GM12891 (cell line): ENCODE data around the gene SYNE3.

Source experiments
- POLR2A ChIP-seq: IDR thresholded peaks from 2 replicates; pipeline ENCODE4 v1.6.1; 2011; ENCODE audit warnings: low read depth, low read length, control low read depth
- POLR2AphosphoS5 ChIP-seq: IDR thresholded peaks from 2 replicates; pipeline ENCODE4 v1.6.1; 2011; ENCODE audit warnings: low read depth, low read length, control low read depth
- SPI1 ChIP-seq: IDR thresholded peaks from 2 replicates; pipeline ENCODE4 v1.6.1; 2011; ENCODE audit warnings: low read depth, low read length, control low read depth
- TAF1 ChIP-seq: IDR thresholded peaks from 2 replicates; pipeline ENCODE4 v1.6.1; 2011; ENCODE audit warnings: low read depth, low read length, control low read depth

DNA sequence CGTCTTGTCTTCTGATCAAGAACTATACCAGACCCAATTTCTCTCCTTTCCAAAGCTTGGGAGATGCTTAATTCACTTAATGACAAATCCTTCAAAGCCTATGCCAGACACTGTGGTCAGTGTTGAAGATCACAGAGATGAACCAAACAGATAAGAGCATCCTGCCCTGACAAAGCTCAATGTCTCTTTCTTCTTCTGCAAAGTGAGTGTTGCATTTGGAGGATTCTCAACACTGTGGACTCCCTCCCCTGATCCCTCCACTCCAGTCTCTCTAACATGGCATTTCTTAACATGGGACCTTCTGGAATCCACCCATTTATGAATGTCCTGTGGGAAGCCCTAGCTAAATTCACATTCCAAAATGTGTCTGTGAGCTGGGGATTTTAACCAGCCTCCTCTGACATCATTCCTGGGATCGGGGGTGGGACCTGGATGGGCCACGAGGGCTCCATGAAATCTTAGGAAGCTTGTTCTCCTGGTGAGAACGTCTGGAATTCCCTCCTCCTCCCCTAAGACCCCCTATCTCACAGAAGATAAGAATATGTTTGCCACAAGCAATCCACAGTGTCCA, 20.3 kb downstream of the SYNE3 start:
- no peak for TF ChIP-seq SPI1
- no peak for TF ChIP-seq TAF1
- no peak for TF ChIP-seq POLR2A
- no peak for TF ChIP-seq POLR2AphosphoS5
